ENCODE data around the gene GFER.
A peak's percentile ranks its signal among the peaks of the same experiment; 100 is the strongest.

The GFER gene

DNA sequence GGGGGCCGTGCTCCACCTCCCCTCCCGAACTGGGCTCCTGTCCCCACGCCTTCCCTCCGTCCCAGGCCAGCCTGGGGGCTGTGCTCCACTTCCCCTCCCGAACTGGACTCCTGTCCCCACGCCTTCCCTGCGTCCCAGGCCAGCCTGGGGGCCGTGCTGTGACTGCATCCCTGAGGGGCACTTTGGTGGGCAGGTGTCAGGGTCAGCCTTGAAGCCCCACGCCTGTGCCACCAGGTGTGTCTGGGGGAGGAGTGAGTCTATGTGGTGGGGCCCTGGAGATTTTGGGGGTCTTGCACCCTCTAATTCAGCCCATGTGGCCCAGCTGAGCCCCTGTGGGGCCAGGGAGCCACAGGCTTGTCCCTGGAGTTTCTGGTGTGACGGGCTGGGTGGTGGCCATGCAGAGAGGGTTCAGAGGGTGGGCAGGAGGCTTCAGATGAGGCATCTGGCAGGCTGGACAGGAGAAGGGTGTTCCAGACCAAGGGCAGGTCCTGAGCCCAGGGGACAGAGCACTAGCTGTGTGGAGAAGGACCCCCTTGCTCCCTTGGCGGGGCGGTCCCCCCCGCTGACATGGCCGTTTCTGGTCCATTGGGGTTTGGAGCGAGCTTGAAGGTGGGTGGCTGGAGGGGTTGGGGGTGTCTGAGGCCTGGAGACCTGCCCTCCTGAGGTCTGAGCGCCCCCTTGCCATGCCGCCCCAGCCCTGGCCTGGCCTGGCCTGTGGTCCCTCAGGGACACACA lies 50.9 kb downstream of the GFER start:
- peak overlapping the region; percentile 43 for H3K27ac ChIP-seq (ENCODE audit: low read length)
- no peaks in the 10 kb centered on the region for H3K9me3 ChIP-seq (ENCODE audit: control insufficient read depth in 1 of 2, low read length in 2 of 2)
- H3K4me3 ChIP-seq (ENCODE audit: low read depth in 1 of 2, low read length in 2 of 2): peak overlapping the region in 1 of 2 donors; percentile 48
- peaks cover 3 to 72% of the 10 kb centered on the region in 2 donors for H3K4me1 ChIP-seq (ENCODE audit: control insufficient read depth in 1 of 2, insufficient read depth in 2 of 2, low read length in 2 of 2)
- no peaks in the 10 kb centered on the region for H3K27me3 ChIP-seq (ENCODE audit: low read depth, low read length)
- H3K36me3 ChIP-seq (ENCODE audit: control insufficient read depth in 1 of 2, insufficient read depth in 2 of 2, low read length in 2 of 2): peaks cover 0 to 8% of the 10 kb centered on the region in 2 donors

DNA sequence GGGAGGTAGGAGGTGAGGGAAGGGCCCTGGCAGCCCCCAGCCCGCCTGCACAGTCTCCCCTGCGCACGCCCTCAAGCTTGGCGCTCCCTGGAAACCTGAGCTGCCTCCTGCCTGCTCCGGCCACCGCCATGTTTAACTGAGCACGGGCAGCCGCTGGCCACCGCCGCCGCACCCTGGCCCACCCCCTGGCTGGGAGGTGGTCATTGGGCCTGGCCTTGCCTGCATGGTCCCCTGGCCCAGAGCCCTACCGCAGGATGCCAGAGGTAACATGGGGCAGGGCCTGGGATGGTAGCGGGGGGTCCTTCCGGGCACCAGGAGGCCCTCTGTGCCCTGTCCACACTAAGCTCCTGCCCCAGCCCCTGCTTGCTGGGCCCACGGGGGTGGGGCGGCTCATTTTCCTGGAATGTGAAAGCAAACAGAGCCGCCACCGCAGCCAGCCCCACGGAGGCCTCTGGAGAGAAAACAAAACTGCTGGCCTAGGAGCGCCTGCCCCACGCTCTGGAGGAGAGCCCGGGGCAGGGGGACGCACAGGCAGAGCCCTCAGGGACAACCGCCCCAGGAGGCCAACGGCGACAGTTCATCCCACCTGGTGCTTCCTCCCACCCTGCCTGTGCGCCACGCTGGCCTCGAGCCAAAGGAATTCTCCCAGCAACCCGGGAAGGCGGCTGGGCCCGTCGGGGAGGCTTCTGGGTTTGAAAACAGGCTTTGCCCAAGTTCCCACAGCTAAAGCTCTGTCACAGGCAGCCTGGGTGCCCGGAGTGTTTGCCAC lies 51.6 kb downstream of the GFER start:
- Histone ChIP-seq H3K27me3 (ENCODE audit: low read depth, low read length) (no peaks in the 10 kb centered on the region), H3K4me3 (ENCODE audit: low read depth in 1 of 2, low read length in 2 of 2) (peak overlapping the region in 1 of 2 donors; percentile 48), H3K36me3 (ENCODE audit: control insufficient read depth in 1 of 2, insufficient read depth in 2 of 2, low read length in 2 of 2) (peaks cover 0 to 8% of the 10 kb centered on the region in 2 donors), H3K4me1 (ENCODE audit: control insufficient read depth in 1 of 2, insufficient read depth in 2 of 2, low read length in 2 of 2) (peaks cover 3 to 75% of the 10 kb centered on the region in 2 donors), H3K9me3 (ENCODE audit: control insufficient read depth in 1 of 2, low read length in 2 of 2) (no peaks in the 10 kb centered on the region), H3K27ac (ENCODE audit: low read length) (peak overlapping the region; percentile 45)

DNA sequence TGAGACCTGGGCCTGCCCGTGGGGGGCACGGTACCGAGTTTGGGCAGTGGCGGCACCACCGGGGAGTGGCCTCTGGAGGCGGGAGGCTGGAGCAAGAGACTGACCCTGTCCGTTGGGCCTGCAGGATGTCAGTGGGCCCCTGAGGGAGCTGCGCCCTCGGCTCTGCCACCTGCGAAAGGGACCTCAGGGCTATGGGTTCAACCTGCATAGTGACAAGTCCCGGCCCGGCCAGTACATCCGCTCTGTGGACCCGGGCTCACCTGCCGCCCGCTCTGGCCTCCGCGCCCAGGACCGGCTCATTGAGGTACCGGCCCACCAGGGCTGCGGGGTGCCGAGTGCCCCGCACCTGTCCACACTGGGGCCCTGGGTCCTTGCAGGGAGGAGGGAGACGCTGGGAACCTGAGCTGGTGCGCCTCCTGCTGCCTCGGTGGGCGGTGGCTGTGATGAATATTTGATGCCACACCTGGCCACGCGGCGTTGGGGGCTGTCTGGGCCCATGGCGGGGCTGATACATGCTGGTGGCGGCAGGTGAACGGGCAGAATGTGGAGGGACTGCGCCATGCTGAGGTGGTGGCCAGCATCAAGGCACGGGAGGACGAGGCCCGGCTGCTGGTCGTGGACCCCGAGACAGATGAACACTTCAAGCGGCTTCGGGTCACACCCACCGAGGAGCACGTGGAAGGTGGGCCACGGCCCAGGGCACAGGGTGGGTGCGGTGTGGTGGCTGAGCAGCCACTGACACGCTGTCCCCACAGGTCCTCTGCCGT lies 52.4 kb downstream of the GFER start:
- Histone ChIP-seq H3K9me3 (ENCODE audit: control insufficient read depth in 1 of 2, low read length in 2 of 2) (no peaks in the 10 kb centered on the region), H3K27me3 (ENCODE audit: low read depth, low read length) (no peaks in the 10 kb centered on the region), H3K4me3 (ENCODE audit: low read depth in 1 of 2, low read length in 2 of 2) (peak overlapping the region in 1 of 2 donors; percentile 48), H3K4me1 (ENCODE audit: control insufficient read depth in 1 of 2, insufficient read depth in 2 of 2, low read length in 2 of 2) (peaks cover 3 to 81% of the 10 kb centered on the region in 2 donors), H3K36me3 (ENCODE audit: control insufficient read depth in 1 of 2, insufficient read depth in 2 of 2, low read length in 2 of 2) (peaks cover 0 to 8% of the 10 kb centered on the region in 2 donors), H3K27ac (ENCODE audit: low read length) (peak overlapping the region; percentile 45)

DNA sequence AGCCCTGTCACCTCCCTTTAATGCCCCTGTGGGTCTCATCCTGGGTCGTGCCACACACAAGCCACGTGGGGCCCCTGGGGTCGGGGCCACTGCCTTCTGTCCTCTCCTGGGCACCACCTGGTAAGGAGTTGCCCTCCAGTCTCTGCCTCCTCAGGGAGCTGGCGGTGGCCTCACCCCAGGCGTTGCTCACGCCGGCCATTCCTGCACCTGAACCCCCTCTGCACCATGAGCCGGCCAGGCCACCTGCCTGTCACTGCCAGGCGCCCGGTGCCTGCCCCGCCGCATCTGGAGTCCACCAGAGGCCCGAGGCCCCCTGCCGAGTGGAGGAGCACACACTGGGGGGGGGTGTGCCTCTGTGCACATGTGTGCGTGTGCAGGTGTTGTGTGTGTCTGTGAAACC lies 53.1 kb downstream of the GFER start:
- no peaks in the 10 kb centered on the region for H3K27me3 ChIP-seq (ENCODE audit: low read depth, low read length)
- no peak overlapping the region for H3K4me3 ChIP-seq (ENCODE audit: low read depth in 1 of 2, low read length in 2 of 2)
- no peaks in the 10 kb centered on the region for H3K9me3 ChIP-seq (ENCODE audit: control insufficient read depth in 1 of 2, low read length in 2 of 2)
- no peak overlapping the region for H3K27ac ChIP-seq (ENCODE audit: low read length)
- H3K36me3 ChIP-seq (ENCODE audit: control insufficient read depth in 1 of 2, insufficient read depth in 2 of 2, low read length in 2 of 2): peaks cover 0 to 8% of the 10 kb centered on the region in 2 donors
- H3K4me1 ChIP-seq (ENCODE audit: control insufficient read depth in 1 of 2, insufficient read depth in 2 of 2, low read length in 2 of 2): peaks cover 3 to 83% of the 10 kb centered on the region in 2 donors
